ENCODE results near the gene POLR3C.

DNA sequence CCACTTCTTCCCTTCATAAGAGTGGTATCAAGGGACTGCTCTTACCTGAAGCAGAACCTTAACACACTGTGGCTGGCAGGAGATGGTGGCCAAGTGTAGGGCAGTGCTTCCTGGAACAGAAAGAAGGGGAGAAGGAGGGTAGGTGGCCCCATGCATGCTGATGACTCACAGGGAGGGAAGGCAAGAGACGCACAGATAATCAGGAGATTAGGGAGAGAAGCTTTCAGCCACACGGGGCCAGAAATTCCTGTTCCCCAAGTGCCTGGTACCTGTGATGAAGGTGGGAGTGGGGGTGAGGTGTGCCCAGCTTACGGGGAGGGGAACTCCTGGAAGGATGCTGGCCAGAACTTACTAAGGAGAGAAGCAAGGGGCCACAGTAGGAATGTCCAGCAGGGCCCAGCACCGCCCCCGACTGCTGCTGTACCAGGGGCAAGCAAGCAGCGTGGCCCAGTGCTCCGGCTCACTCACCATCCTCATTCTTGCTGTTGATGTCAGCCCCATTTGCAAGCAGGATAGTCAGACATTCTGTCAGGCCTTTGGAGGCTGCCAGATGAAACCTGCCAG lies 54.0 kb downstream of the POLR3C start:
- TF ChIP-seq, protein P1, sequence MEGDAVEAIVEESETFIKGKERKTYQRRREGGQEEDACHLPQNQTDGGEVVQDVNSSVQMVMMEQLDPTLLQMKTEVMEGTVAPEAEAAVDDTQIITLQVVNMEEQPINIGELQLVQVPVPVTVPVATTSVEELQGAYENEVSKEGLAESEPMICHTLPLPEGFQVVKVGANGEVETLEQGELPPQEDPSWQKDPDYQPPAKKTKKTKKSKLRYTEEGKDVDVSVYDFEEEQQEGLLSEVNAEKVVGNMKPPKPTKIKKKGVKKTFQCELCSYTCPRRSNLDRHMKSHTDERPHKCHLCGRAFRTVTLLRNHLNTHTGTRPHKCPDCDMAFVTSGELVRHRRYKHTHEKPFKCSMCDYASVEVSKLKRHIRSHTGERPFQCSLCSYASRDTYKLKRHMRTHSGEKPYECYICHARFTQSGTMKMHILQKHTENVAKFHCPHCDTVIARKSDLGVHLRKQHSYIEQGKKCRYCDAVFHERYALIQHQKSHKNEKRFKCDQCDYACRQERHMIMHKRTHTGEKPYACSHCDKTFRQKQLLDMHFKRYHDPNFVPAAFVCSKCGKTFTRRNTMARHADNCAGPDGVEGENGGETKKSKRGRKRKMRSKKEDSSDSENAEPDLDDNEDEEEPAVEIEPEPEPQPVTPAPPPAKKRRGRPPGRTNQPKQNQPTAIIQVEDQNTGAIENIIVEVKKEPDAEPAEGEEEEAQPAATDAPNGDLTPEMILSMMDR (IDR thresholded peaks at IDR 0.05): no peak
- TF ChIP-seq POLR2A (IDR thresholded peaks at IDR 0.05): no peak

All from thyroid gland (tissue), 4 donors.